HG03571 (cell line): ENCODE results near the gene SYPL2.

ENCODE experiments used
- ATAC-seq: cut with Tn5 transposase; IDR thresholded peaks from one replicate; pipeline ENCODE4 v1.9.1; 2021; ENCODE audit not compliant: unreplicated experiment

The SYPL2 gene

GRCh38 chr1:109513110-109513710, 46.9 kb downstream of the SYPL2 start:
- no peak for ATAC-seq

GRCh38 chr1:109514846-109515245, 48.5 kb downstream of the SYPL2 start:
- no peak for ATAC-seq

- ATAC-seq = no peak
These were observed 50.5 kb downstream of the SYPL2 start for GRCh38 chr1:109516872-109517271.

- no peak for ATAC-seq
These were observed 51.0 kb downstream of the SYPL2 start for GRCh38 chr1:109517337-109517736.

GRCh38 chr1:109521002-109521951, 54.9 kb downstream of the SYPL2 start:
- ATAC-seq = no peak

- no peak for ATAC-seq
These were observed 55.7 kb downstream of the SYPL2 start for GRCh38 chr1:109522026-109522425.

GRCh38 chr1:109523706-109524105, 57.4 kb downstream of the SYPL2 start:
- ATAC-seq = no peak

- no peak for ATAC-seq
These were observed 60.9 kb downstream of the SYPL2 start for GRCh38 chr1:109527098-109527811.

- no peak for ATAC-seq
These were observed 61.7 kb downstream of the SYPL2 start for GRCh38 chr1:109527846-109528695.

GRCh38 chr1:109528712-109529111, 62.4 kb downstream of the SYPL2 start:
- no peak for ATAC-seq

GRCh38 chr1:109529881-109530456, 63.6 kb downstream of the SYPL2 start:
- ATAC-seq = no peak

- no peak for ATAC-seq
These were observed 64.2 kb downstream of the SYPL2 start for GRCh38 chr1:109530457-109531087.

- no peak for ATAC-seq
These were observed 65.0 kb downstream of the SYPL2 start for GRCh38 chr1:109531380-109531779.
